OCI-LY1 (cell line): ENCODE results near the gene KLF3.

Experiments used
- EZH2 ChIP-seq: fragments of 200-600 bp; sonication (generic), shearing (Covaris generic); IDR thresholded peaks from 2 replicates; pipeline ENCODE4 v1.8.0; 2017; ENCODE audit warnings: borderline replicate concordance, mixed run types, mild to moderate bottlenecking, antibody characterized with exemption, low read length, moderate library complexity, mixed read lengths
- TF ChIP-seq, protein P1 (sequence below): fragments of 200-600 bp; sonication (generic), shearing (Covaris generic); IDR thresholded peaks from 2 replicates; pipeline ENCODE4 v1.5.1; 2017; ENCODE audit warnings: mild to moderate bottlenecking, antibody characterized with exemption, low read length, moderate library complexity, mixed read lengths

DNA sequence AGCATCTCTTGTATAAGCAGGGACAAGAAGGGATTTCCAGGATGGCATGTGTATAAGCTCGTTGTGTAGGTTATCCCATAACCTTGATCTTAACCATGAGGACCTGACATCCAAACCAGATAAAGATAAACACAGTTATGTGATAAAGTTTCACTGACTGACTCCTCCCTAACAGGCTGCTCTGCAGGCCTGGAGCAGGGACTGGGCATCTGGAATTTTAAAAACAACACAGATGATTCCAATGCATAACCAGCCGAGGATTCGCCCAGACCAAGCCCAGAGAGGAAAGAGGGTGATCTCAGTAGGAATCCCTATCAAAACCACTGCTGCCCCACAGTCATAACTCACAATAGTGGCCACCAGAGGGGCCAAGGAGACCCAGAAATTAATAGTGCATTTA lies 22.7 kb downstream of the KLF3 start:
- TF ChIP-seq, protein P1, sequence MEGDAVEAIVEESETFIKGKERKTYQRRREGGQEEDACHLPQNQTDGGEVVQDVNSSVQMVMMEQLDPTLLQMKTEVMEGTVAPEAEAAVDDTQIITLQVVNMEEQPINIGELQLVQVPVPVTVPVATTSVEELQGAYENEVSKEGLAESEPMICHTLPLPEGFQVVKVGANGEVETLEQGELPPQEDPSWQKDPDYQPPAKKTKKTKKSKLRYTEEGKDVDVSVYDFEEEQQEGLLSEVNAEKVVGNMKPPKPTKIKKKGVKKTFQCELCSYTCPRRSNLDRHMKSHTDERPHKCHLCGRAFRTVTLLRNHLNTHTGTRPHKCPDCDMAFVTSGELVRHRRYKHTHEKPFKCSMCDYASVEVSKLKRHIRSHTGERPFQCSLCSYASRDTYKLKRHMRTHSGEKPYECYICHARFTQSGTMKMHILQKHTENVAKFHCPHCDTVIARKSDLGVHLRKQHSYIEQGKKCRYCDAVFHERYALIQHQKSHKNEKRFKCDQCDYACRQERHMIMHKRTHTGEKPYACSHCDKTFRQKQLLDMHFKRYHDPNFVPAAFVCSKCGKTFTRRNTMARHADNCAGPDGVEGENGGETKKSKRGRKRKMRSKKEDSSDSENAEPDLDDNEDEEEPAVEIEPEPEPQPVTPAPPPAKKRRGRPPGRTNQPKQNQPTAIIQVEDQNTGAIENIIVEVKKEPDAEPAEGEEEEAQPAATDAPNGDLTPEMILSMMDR, result no peak
- no peak for TF ChIP-seq EZH2
